Measurements from ENCODE around the gene RAB38.

DNA sequence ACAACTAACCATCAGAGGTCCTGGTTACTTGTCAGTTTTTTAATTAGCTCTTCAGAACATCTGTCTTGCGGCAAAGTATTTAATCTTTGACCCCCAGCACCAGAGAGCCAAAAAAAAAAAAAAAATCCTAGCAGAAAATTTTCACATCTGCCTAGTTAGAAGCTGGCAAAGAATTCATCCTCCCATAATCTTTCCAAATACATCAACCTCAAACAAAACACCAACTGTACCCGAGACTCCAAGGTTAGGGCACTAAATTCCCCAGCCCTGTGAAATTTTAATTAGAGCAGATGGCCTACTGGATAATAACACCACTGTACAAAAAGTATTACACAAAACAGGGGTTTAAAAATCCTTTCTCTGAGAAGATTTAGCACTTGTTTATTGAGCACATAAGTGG lies 55.7 kb downstream of the RAB38 start:
- TF ChIP-seq CTCF (IDR thresholded peaks at IDR 0.05), result no peak
- TF ChIP-seq EZH2 (IDR thresholded peaks at IDR 0.05; ENCODE audit: borderline replicate concordance, insufficient read depth, low read depth, low read length, poor library complexity, severe bottlenecking), result no peak

Measured in B cell (primary cell).